Upper lobe of left lung (tissue), 6 donors: ENCODE results near the gene TBC1D12. TPM values are rescaled to one million over a fixed set of nuclear protein-coding genes. Genes with fewer than 3 reads are reported as not detected.

Experiments used
- ATAC-seq, 2 donors: fragments of 200-7000 bp; cut with Tn5 transposase; one replicate each; pipeline ENCODE4 v1.9.1; 2022; ENCODE audit warnings: mild to moderate bottlenecking in 2 of 2, moderate library complexity in 2 of 2; ENCODE audit not compliant: low FRiP score in 2 of 2
- DNase-seq, 2 donors: peaks; one replicate each; pipeline ENCODE4 v3.0.0-alpha.2; 2019 to 2020
- H3K27ac ChIP-seq, 4 donors: fragments of 200-600 bp; sonication (generic); one replicate each; pipeline ENCODE4 v1.5.1; 2016 to 2019
- H3K27me3 ChIP-seq, 4 donors: fragments of 200-600 bp; sonication (generic); one replicate each; pipeline ENCODE4 v1.5.1; 2017 to 2019
- H3K36me3 ChIP-seq, 4 donors: fragments of 200-600 bp; sonication (generic); one replicate each; pipeline ENCODE4 v1.5.1; 2016 to 2019
- H3K4me1 ChIP-seq, 4 donors: fragments of 200-600 bp; sonication (generic); one replicate each; pipeline ENCODE4 v1.5.1; 2018 to 2019
- H3K4me3 ChIP-seq, 4 donors: fragments of 200-600 bp; sonication (generic); one replicate each; pipeline ENCODE4 v1.5.1; 2017 to 2019; ENCODE audit warnings: mild to moderate bottlenecking in 2 of 4, moderate library complexity in 1 of 4
- H3K9me3 ChIP-seq, 4 donors: fragments of 200-600 bp; sonication (generic); one replicate each; pipeline ENCODE4 v1.5.1; 2018 to 2019
- EP300 ChIP-seq, 4 donors: sonication (generic); formaldehyde crosslinking; IDR thresholded peaks; one replicate each; pipeline ENCODE4 v1.5.1; 2017; ENCODE audit warnings: antibody characterized with exemption in 4 of 4, control low read depth in 2 of 4
- POLR2A ChIP-seq, 4 donors: fragments of 450-650 bp; IDR thresholded peaks; one replicate each; pipeline ENCODE4 v1.5.1; 2016 to 2017; ENCODE audit warnings: antibody characterized with exemption in 4 of 4, mild to moderate bottlenecking in 2 of 4
- POLR2AphosphoS5 ChIP-seq, 2 donors: sonication (generic); formaldehyde crosslinking; IDR thresholded peaks; one replicate each; pipeline ENCODE4 v1.5.1; 2017; ENCODE audit warnings: antibody characterized with exemption in 2 of 2
- WGBS, 2 donors: methylation state at CpG; one replicate each; pipeline ENCODE4 v1.1.5; 2017 to 2018; 5-methylcytosine and 5-hydroxymethylcytosine counted together
- total RNA-seq, 6 donors: library from RNA; depleted of rRNA in 4 of 6; stranded (reverse); fragments of >200 nt in 4 of 6; gene quantifications; one replicate each; pipeline versions ENCODE4 v1.1.0 to v1.2.1, GENCODE V29; 2016 to 2021
- TF ChIP-seq, protein P1 (sequence below), 6 experiments: fragments of 450-650 bp in 4 of 6; fragments of 200-600 bp in 2 of 6; sonication (generic) in 2 of 6; IDR thresholded peaks; one replicate each; pipeline ENCODE4 v1.5.1; 2016 to 2019; ENCODE audit warnings: antibody characterized with exemption in 6 of 6
- donor health status: DM: no; HTN: no; CAD: no; lungs with moderate emphysema.
- donor health status: DM: no; HTN: yes; CAD: no; lungs with severe emphysema.

Gene TBC1D12
- total RNA-seq, 6 donors from 2014 or later, result 10.5 to 36.7 (median 16.5) TPM

GRCh38 chr10:94413361-94413760 lies 11.0 kb downstream of the TBC1D12 start:
- Histone ChIP-seq H3K27me3 (no peaks in the 10 kb centered on the region), H3K9me3 (no peaks in the 10 kb centered on the region), H3K4me1 (no peaks in the 10 kb centered on the region), H3K27ac (no peak overlapping the region), H3K36me3 (no peaks in the 10 kb centered on the region), H3K4me3 (no peak overlapping the region)
- no peak for DNase-seq
- ATAC-seq, result no peak
- TF ChIP-seq EP300 (IDR thresholded peaks at IDR 0.05), result no peak
- no peak for TF ChIP-seq POLR2A (IDR thresholded peaks at IDR 0.05)
- TF ChIP-seq, protein P1, sequence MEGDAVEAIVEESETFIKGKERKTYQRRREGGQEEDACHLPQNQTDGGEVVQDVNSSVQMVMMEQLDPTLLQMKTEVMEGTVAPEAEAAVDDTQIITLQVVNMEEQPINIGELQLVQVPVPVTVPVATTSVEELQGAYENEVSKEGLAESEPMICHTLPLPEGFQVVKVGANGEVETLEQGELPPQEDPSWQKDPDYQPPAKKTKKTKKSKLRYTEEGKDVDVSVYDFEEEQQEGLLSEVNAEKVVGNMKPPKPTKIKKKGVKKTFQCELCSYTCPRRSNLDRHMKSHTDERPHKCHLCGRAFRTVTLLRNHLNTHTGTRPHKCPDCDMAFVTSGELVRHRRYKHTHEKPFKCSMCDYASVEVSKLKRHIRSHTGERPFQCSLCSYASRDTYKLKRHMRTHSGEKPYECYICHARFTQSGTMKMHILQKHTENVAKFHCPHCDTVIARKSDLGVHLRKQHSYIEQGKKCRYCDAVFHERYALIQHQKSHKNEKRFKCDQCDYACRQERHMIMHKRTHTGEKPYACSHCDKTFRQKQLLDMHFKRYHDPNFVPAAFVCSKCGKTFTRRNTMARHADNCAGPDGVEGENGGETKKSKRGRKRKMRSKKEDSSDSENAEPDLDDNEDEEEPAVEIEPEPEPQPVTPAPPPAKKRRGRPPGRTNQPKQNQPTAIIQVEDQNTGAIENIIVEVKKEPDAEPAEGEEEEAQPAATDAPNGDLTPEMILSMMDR (IDR thresholded peaks at IDR 0.05), result no peak
- no peak for TF ChIP-seq POLR2AphosphoS5 (IDR thresholded peaks at IDR 0.05)
- WGBS, 2 donors, result 48 to 71% methylated on average over 1 of the region's 1 CpG

DNA sequence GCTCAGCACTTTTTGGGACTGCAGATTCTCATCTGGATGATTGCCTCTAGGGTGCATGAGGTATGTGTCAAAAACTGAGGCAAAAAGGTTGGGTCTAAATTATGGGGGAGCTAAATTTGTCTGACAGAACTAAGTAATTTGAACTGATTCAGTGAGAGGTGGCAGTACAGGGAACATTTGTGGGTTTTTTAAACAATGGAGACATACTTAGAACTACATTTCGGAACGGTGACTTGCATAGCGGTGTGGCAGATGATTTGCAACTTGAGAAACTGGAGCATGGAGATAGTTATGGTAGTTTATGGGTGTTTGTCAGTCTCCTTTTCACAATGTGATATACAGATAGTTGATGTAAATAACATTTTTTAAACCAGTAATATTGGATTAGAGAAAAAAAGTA lies 14.6 kb downstream of the TBC1D12 start:
- Histone ChIP-seq H3K4me3 (no peak overlapping the region), H3K27me3 (no peaks in the 10 kb centered on the region), H3K9me3 (no peaks in the 10 kb centered on the region), H3K27ac (no peak overlapping the region), H3K4me1 (no peaks in the 10 kb centered on the region), H3K36me3 (no peaks in the 10 kb centered on the region)
- WGBS, 2 donors, result 80 to 87% methylated on average over 3 of the region's 3 CpGs
- TF ChIP-seq EP300 (IDR thresholded peaks at IDR 0.05) (no peak), POLR2A (IDR thresholded peaks at IDR 0.05) (no peak), POLR2AphosphoS5 (IDR thresholded peaks at IDR 0.05) (no peak)
- TF ChIP-seq, protein P1 (IDR thresholded peaks at IDR 0.05), result no peak
- DNase-seq (no peak), ATAC-seq (no peak)

DNA sequence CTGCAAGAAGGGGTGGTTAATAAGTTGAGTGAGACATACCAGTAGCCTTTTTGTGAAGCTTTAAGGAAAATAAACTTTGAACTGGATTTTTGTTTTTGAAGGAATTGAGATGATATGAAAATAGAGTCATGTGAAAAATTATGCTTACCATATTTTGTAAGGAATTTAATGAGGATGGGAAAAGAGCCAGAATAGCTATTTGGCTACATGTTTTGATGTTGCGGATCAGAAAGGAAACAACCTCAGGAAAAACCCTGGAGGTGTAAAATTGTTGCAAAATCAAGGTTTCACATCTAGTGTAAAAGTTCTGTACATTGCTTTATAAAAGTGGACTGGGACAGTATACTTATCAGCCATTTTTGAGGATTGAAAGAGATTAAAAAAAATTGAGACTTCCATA lies 15.0 kb downstream of the TBC1D12 start:
- no peak overlapping the region for H3K4me3 ChIP-seq
- H3K27me3 ChIP-seq, result no peaks in the 10 kb centered on the region
- WGBS, 2 donors, result 69 to 81% methylated on average over 1 of the region's 1 CpG
- no peak for DNase-seq
- H3K4me1 ChIP-seq, result no peaks in the 10 kb centered on the region
- no peaks in the 10 kb centered on the region for H3K9me3 ChIP-seq
- H3K36me3 ChIP-seq, result no peaks in the 10 kb centered on the region
- no peak for ATAC-seq
- no peak overlapping the region for H3K27ac ChIP-seq
- TF ChIP-seq POLR2AphosphoS5 (IDR thresholded peaks at IDR 0.05) (no peak), EP300 (IDR thresholded peaks at IDR 0.05) (no peak), POLR2A (IDR thresholded peaks at IDR 0.05) (no peak)
- TF ChIP-seq, protein P1 (IDR thresholded peaks at IDR 0.05), result no peak

DNA sequence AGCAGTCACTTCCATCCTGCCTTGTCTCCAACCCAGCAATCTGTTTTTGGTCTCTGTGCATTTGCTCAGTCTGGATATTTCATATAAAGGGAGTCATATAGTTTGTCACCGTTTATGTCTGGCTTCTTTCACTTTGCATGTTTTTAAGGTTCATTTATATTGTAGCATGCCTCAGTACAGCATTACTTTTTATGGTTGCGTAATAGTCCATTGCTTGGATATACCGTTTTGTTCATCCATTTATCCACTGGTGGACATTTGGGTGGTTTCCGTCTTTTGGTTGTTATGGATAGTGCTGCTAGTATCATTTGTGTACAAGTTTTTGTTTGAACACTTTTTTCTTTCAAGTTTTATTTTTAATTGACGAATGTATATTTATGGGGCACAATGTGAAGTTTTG lies 18.2 kb downstream of the TBC1D12 start:
- H3K36me3 ChIP-seq, result no peaks in the 10 kb centered on the region
- DNase-seq (no peak), ATAC-seq (no peak)
- H3K9me3 ChIP-seq, result peaks cover 0 to 6% (median 0%) of the 10 kb centered on the region in 4 donors
- peaks cover 0 to 4% (median 0%) of the 10 kb centered on the region in 4 donors for H3K4me1 ChIP-seq
- H3K4me3 ChIP-seq, result no peak overlapping the region
- H3K27me3 ChIP-seq, result no peaks in the 10 kb centered on the region
- 93 to 94% methylated on average over 5 of the region's 5 CpGs for WGBS, 2 donors
- TF ChIP-seq EP300 (IDR thresholded peaks at IDR 0.05) (no peak), POLR2A (IDR thresholded peaks at IDR 0.05) (no peak), POLR2AphosphoS5 (IDR thresholded peaks at IDR 0.05) (no peak)
- TF ChIP-seq, protein P1 (IDR thresholded peaks at IDR 0.05), result no peak
- no peak overlapping the region for H3K27ac ChIP-seq

DNA sequence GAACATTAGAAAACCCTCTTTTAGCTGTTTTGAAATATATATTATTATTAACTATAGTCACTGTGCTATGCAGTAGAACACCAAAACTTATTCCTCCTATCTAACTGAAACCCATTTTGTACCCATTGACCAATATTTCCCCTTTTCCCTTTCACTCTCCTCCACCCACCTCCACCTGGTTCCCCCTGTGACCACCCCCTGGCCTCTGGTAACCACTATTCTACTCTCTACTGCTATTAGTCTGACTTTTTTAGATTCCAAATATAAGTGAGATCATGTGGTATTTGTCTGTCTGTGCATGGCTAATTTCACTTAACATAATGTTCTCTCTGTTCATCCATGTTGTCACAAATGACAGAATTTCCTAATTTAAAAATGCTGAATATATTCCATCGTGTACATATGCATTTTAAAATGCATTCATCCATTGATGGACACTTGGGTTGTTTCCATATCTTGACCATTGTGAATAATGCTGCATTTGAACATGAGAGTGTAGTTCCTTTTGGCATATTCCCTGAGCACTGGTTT lies 18.7 kb downstream of the TBC1D12 start:
- 69 to 76% methylated on average over 1 of the region's 1 CpG for WGBS, 2 donors
- TF ChIP-seq POLR2A (IDR thresholded peaks at IDR 0.05), result no peak
- TF ChIP-seq POLR2AphosphoS5 (IDR thresholded peaks at IDR 0.05), result no peak
- no peak for TF ChIP-seq EP300 (IDR thresholded peaks at IDR 0.05)
- TF ChIP-seq, protein P1 (IDR thresholded peaks at IDR 0.05), result no peak
- Histone ChIP-seq H3K9me3 (peaks cover 0 to 11% (median 3%) of the 10 kb centered on the region in 4 donors), H3K4me3 (no peak overlapping the region), H3K27ac (no peak overlapping the region), H3K4me1 (peaks cover 0 to 4% (median 0%) of the 10 kb centered on the region in 4 donors), H3K36me3 (no peaks in the 10 kb centered on the region), H3K27me3 (no peaks in the 10 kb centered on the region)
- DNase-seq (no peak), ATAC-seq (no peak)
